Measurements from ENCODE around the gene FAM3A. TPM values are rescaled to one million over a fixed set of nuclear protein-coding genes. Genes with fewer than 3 reads are reported as not detected.

The FAM3A gene
- total and polyA plus RNA-seq, 7 experiments from 2014 or later: 22.2 to 63.7 (median 43.0) TPM

- H3K27ac Mint-ChIP-seq: no peak overlapping the region
- ChIA-PET POLR2A (interaction anchor here (6.2 kb wide), 1 partner anchor 15 kb away, joined by 31 read pairs; the partner anchor contains the start of gene LAGE3), CTCF (no interaction called here)
Measured at GRCh38 chrX:154462396-154462795, 53.6 kb downstream of the FAM3A start.

GRCh38 chrX:154460326-154460725 lies 55.7 kb downstream of the FAM3A start:
- Histone ChIP-seq H3K36me3 (ENCODE audit: control insufficient read depth in 2 of 3, insufficient read depth in 3 of 3, low read length in 3 of 3) (peaks cover 0 to 28% (median 0%) of the 10 kb centered on the region in 3 experiments), H3K4me3 (ENCODE audit: low read length) (no peak overlapping the region), H3K4me1 (ENCODE audit: control insufficient read depth in 2 of 2, insufficient read depth in 2 of 2, low read length in 2 of 2) (peaks cover 0 to 3% of the 10 kb centered on the region in 2 donors), H3K27me3 (ENCODE audit: control insufficient read depth in 2 of 2, insufficient read depth in 2 of 2, low read length in 2 of 2) (no peaks in the 10 kb centered on the region), H3K27ac (ENCODE audit: low read depth, low read length) (no peak overlapping the region), H3K9me3 (ENCODE audit: control insufficient read depth in 2 of 3, low read length in 3 of 3) (no peaks in the 10 kb centered on the region)
- DNase-seq: no peak
- H3K36me3 Mint-ChIP-seq: peaks cover 0 to 2% (median 0%) of the 10 kb centered on the region in 5 donors
- H3K27ac Mint-ChIP-seq: peak overlapping the region in 1 of 9 donors; percentile 19
- no peak for ATAC-seq
- ChIA-PET POLR2A (interaction anchor here (0.8 to 6.2 kb wide), 5 partner anchors 17 to 87 kb away, joined by 3 to 31 read pairs (median 3); partner anchors contain the start of genes IKBKG and LAGE3), CTCF (no interaction called here)
- peak overlapping the region in 7 of 10 donors; percentile 4 to 79 (median 25) for H3K4me3 Mint-ChIP-seq
- peaks cover 0 to 4% (median 0%) of the 10 kb centered on the region in 11 donors for H3K9me3 Mint-ChIP-seq
- intact Hi-C loops (cut with micrococcal nuclease): no loop called here
- H3K4me1 Mint-ChIP-seq: peaks cover 4 to 16% (median 9%) of the 10 kb centered on the region in 7 donors
- no peaks in the 10 kb centered on the region for H3K27me3 Mint-ChIP-seq

More at GRCh38 chrX:154462396-154462795, 53.6 kb downstream of the FAM3A start:
- Histone ChIP-seq H3K27me3 (ENCODE audit: control insufficient read depth in 2 of 2, insufficient read depth in 2 of 2, low read length in 2 of 2) (no peaks in the 10 kb centered on the region), H3K36me3 (ENCODE audit: control insufficient read depth in 2 of 3, insufficient read depth in 3 of 3, low read length in 3 of 3) (peaks cover 0 to 43% (median 0%) of the 10 kb centered on the region in 3 experiments), H3K27ac (ENCODE audit: low read depth, low read length) (no peak overlapping the region), H3K4me3 (ENCODE audit: low read length) (no peak overlapping the region), H3K9me3 (ENCODE audit: control insufficient read depth in 2 of 3, low read length in 3 of 3) (no peaks in the 10 kb centered on the region), H3K4me1 (ENCODE audit: control insufficient read depth in 2 of 2, insufficient read depth in 2 of 2, low read length in 2 of 2) (peaks cover 0 to 3% of the 10 kb centered on the region in 2 donors)
- H3K36me3 Mint-ChIP-seq: peaks cover 0 to 2% (median 0%) of the 10 kb centered on the region in 5 donors
- H3K4me1 Mint-ChIP-seq: peaks cover under 1 to 12% (median 6%) of the 10 kb centered on the region in 7 donors
- intact Hi-C loops (cut with micrococcal nuclease): no loop called here
- no peak overlapping the region for H3K4me3 Mint-ChIP-seq
- DNase-seq (no peak), ATAC-seq (no peak)
- H3K27me3 Mint-ChIP-seq: no peaks in the 10 kb centered on the region
- H3K9me3 Mint-ChIP-seq: peaks cover 0 to 1% (median 0%) of the 10 kb centered on the region in 11 donors

- Histone ChIP-seq H3K4me3 (ENCODE audit: low read length) (no peak overlapping the region), H3K9me3 (ENCODE audit: control insufficient read depth in 2 of 3, low read length in 3 of 3) (no peaks in the 10 kb centered on the region), H3K36me3 (ENCODE audit: control insufficient read depth in 2 of 3, insufficient read depth in 3 of 3, low read length in 3 of 3) (peaks cover 0 to 23% (median 0%) of the 10 kb centered on the region in 3 experiments), H3K27me3 (ENCODE audit: control insufficient read depth in 2 of 2, insufficient read depth in 2 of 2, low read length in 2 of 2) (no peaks in the 10 kb centered on the region), H3K4me1 (ENCODE audit: control insufficient read depth in 2 of 2, insufficient read depth in 2 of 2, low read length in 2 of 2) (peaks cover 0 to 3% of the 10 kb centered on the region in 2 donors), H3K27ac (ENCODE audit: low read depth, low read length) (no peak overlapping the region)
- Mint-ChIP-seq H3K36me3 (peaks cover 0 to 2% (median 0%) of the 10 kb centered on the region in 5 donors), H3K4me3 (peak overlapping the region in 8 of 10 donors; percentile 14 to 88 (median 28)), H3K4me1 (peaks cover 4 to 16% (median 9%) of the 10 kb centered on the region in 7 donors), H3K27ac (peak overlapping the region in 2 of 9 donors; percentile 38 to 63), H3K27me3 (no peaks in the 10 kb centered on the region), H3K9me3 (peaks cover 0 to 4% (median 0%) of the 10 kb centered on the region in 11 donors)
- intact Hi-C loops (cut with micrococcal nuclease): loop anchor here in 1 of 2 donors (2.0 kb wide), 2 partner anchors 23 to 47 kb away; partner anchors contain the start of gene GDI1
- ChIA-PET POLR2A (interaction anchor here (1.3 to 6.2 kb wide), 8 partner anchors 17 to 88 kb away, joined by 3 to 31 read pairs (median 5); partner anchors contain the start of genes ATP6AP1, IKBKG, LAGE3 and RPL10), CTCF (no interaction called here)
- ATAC-seq (no peak), DNase-seq (no peak)
Measured at GRCh38 chrX:154459832-154460231, 56.2 kb downstream of the FAM3A start.

GRCh38 chrX:154458954-154459778 lies 56.9 kb downstream of the FAM3A start:
- no peaks in the 10 kb centered on the region for H3K27me3 Mint-ChIP-seq
- ATAC-seq (no peak), DNase-seq (no peak)
- H3K27ac Mint-ChIP-seq: peak overlapping the region in 7 of 9 donors; percentile 36 to 71 (median 56)
- peak overlapping the region; percentile 71 to 88 (median 80) for H3K4me3 Mint-ChIP-seq
- H3K27ac ChIP-seq (ENCODE audit: low read depth, low read length): peak overlapping the region; percentile 70
- no peaks in the 10 kb centered on the region for H3K27me3 ChIP-seq (ENCODE audit: control insufficient read depth in 2 of 2, insufficient read depth in 2 of 2, low read length in 2 of 2)
- H3K4me1 Mint-ChIP-seq: peaks cover 4 to 16% (median 9%) of the 10 kb centered on the region in 7 donors
- peaks cover 0 to 17% (median 0%) of the 10 kb centered on the region in 3 experiments for H3K36me3 ChIP-seq (ENCODE audit: control insufficient read depth in 2 of 3, insufficient read depth in 3 of 3, low read length in 3 of 3)
- ChIA-PET CTCF (no interaction called here), POLR2A (interaction anchor here (0.7 to 6.2 kb wide), 11 partner anchors 18 to 89 kb away, joined by 3 to 31 read pairs (median 4); partner anchors contain the start of genes ATP6AP1, FAM3A, IKBKG and LAGE3)
- peak overlapping the region; percentile 44 for H3K4me3 ChIP-seq (ENCODE audit: low read length)
- H3K36me3 Mint-ChIP-seq: peaks cover 0 to 7% (median 0%) of the 10 kb centered on the region in 5 donors
- no peaks in the 10 kb centered on the region for H3K9me3 ChIP-seq (ENCODE audit: control insufficient read depth in 2 of 3, low read length in 3 of 3)
- intact Hi-C loops (cut with micrococcal nuclease): loop anchor here in 1 of 2 donors (1.0 to 2.0 kb wide), 3 partner anchors 20 to 46 kb away; partner anchors contain the start of genes GDI1 and LAGE3
- H3K9me3 Mint-ChIP-seq: peaks cover 0 to 4% (median 0%) of the 10 kb centered on the region in 11 donors
- peaks cover 0 to 3% of the 10 kb centered on the region in 2 donors for H3K4me1 ChIP-seq (ENCODE audit: control insufficient read depth in 2 of 2, insufficient read depth in 2 of 2, low read length in 2 of 2)

GRCh38 chrX:154458116-154458953 lies 57.7 kb downstream of the FAM3A start, which contains the start of gene PLXNA3:
TSS of gene PLXNA3 (plus strand) at chrX:154458281. CDS start at chrX:154460184, 1,903 bp downstream.
- Mint-ChIP-seq H3K27me3 (no peaks in the 10 kb centered on the region), H3K36me3 (peaks cover 0 to 7% (median 0%) of the 10 kb centered on the region in 5 donors), H3K4me1 (peaks cover 4 to 16% (median 9%) of the 10 kb centered on the region in 7 donors), H3K9me3 (peaks cover 0 to 4% (median 0%) of the 10 kb centered on the region in 11 donors), H3K4me3 (peak within 1 kb of the TSS; percentile 79 to 97 (median 94)), H3K27ac (peak within 1 kb of the TSS; percentile 86 to 98 (median 94))
- ChIA-PET CTCF (no interaction called here), POLR2A (interaction anchor here (0.7 to 6.2 kb wide), 11 partner anchors 19 to 69 kb away, joined by 3 to 31 read pairs (median 4); partner anchors contain the start of genes ATP6AP1, FAM3A, LAGE3 and RPL10)
- intact Hi-C loops (cut with micrococcal nuclease): loop anchor here in 1 of 2 donors (1.0 to 2.0 kb wide), 3 partner anchors 21 to 46 kb away; partner anchors contain the start of genes GDI1 and LAGE3
- peak within 1 kb of the TSS; percentile 45 for H3K4me3 ChIP-seq (ENCODE audit: low read length)
- ATAC-seq (peak; percentile 90), DNase-seq (peak; percentile 40 to 74 (median 68))
- no peaks in the 10 kb centered on the region for H3K27me3 ChIP-seq (ENCODE audit: control insufficient read depth in 2 of 2, insufficient read depth in 2 of 2, low read length in 2 of 2)
- peaks cover 0 to 3% of the 10 kb centered on the region in 2 donors for H3K4me1 ChIP-seq (ENCODE audit: control insufficient read depth in 2 of 2, insufficient read depth in 2 of 2, low read length in 2 of 2)
- peaks cover 0 to 11% (median 0%) of the 10 kb centered on the region in 3 experiments for H3K36me3 ChIP-seq (ENCODE audit: control insufficient read depth in 2 of 3, insufficient read depth in 3 of 3, low read length in 3 of 3)
- peak within 1 kb of the TSS; percentile 70 for H3K27ac ChIP-seq (ENCODE audit: low read depth, low read length)
- no peaks in the 10 kb centered on the region for H3K9me3 ChIP-seq (ENCODE audit: control insufficient read depth in 2 of 3, low read length in 3 of 3)

Data from naive thymus-derived CD4-positive, alpha-beta T cell (primary cell).